H9 (cell line): ENCODE results near the gene AMDHD1. TPM values are rescaled to one million over a fixed set of nuclear protein-coding genes. Genes with fewer than 3 reads are reported as not detected.

Source experiments
- DNase-seq: peaks from one replicate; pipeline ENCODE4 v3.0.0-alpha.2; 2017
- H2AFZ ChIP-seq: one replicate; pipeline ENCODE4 v1.6.1; 2013; ENCODE audit warnings: mild to moderate bottlenecking, low read length, control low read depth, moderate library complexity
- H2AK5ac ChIP-seq: 2 replicates; pipeline ENCODE4 v1.6.1; 2013; ENCODE audit warnings: low read length, control low read depth, mixed read lengths; ENCODE audit not compliant: insufficient read length
- H2BK120ac ChIP-seq: one replicate; pipeline ENCODE4 v1.6.1; 2013; ENCODE audit warnings: low read depth, mild to moderate bottlenecking, low read length, control low read depth, inconsistent platforms; ENCODE audit not compliant: poor library complexity, severe bottlenecking
- H2BK12ac ChIP-seq: 2 replicates; pipeline ENCODE4 v1.6.1; 2013; ENCODE audit warnings: low read length, control low read depth, mixed read lengths, low read depth; ENCODE audit not compliant: insufficient read length
- H2BK15ac ChIP-seq: 2 replicates; pipeline ENCODE4 v1.6.1; 2013; ENCODE audit warnings: low read depth, low read length, control low read depth
- H2BK20ac ChIP-seq: one replicate; pipeline ENCODE4 v1.6.1; 2013; ENCODE audit warnings: low read depth, mild to moderate bottlenecking, low read length, control low read depth, inconsistent platforms; ENCODE audit not compliant: poor library complexity, severe bottlenecking
- H2BK5ac ChIP-seq: 2 replicates; pipeline ENCODE4 v1.6.1; 2013; ENCODE audit warnings: low read length, control low read depth, mixed read lengths; ENCODE audit not compliant: insufficient read length
- H3K14ac ChIP-seq: 2 replicates; pipeline ENCODE4 v1.6.1; 2013; ENCODE audit warnings: low read length, control low read depth; ENCODE audit not compliant: insufficient read depth
- H3K18ac ChIP-seq: 2 replicates; pipeline ENCODE4 v1.6.1; 2013; ENCODE audit warnings: low read depth, mild to moderate bottlenecking, mixed read lengths, low read length, control low read depth; ENCODE audit not compliant: insufficient read length
- H3K23ac ChIP-seq: 2 replicates; pipeline ENCODE4 v1.6.1; 2013; ENCODE audit warnings: low read length, control low read depth, mixed read lengths, low read depth; ENCODE audit not compliant: insufficient read length
- H3K23me2 ChIP-seq: 2 replicates; pipeline ENCODE4 v1.6.1; 2013; ENCODE audit warnings: low read depth, mild to moderate bottlenecking, mixed read lengths, low read length, control low read depth; ENCODE audit not compliant: insufficient read length, poor library complexity, severe bottlenecking
- H3K27ac ChIP-seq: 2 replicates; pipeline ENCODE4 v1.5.1; 2013; ENCODE audit warnings: low read length, control low read depth, mixed read lengths, low read depth; ENCODE audit not compliant: insufficient read length
- H3K27me3 ChIP-seq: 2 replicates; pipeline ENCODE4 v1.6.1; 2013; ENCODE audit warnings: low read length, control low read depth, inconsistent platforms; ENCODE audit not compliant: insufficient read depth
- H3K4ac ChIP-seq: 2 replicates; pipeline ENCODE4 v1.6.1; 2013; ENCODE audit warnings: low read depth, mild to moderate bottlenecking, control low read depth, inconsistent platforms, low read length, moderate library complexity
- H3K4me1 ChIP-seq: 2 replicates; pipeline ENCODE4 v1.6.1; 2013; ENCODE audit warnings: low read length, control low read depth, inconsistent platforms; ENCODE audit not compliant: insufficient read depth
- H3K4me2 ChIP-seq: 2 replicates; pipeline ENCODE4 v1.6.1; 2013; ENCODE audit warnings: low read length, control low read depth, mixed read lengths; ENCODE audit not compliant: insufficient read length, insufficient read depth
- H3K56ac ChIP-seq: 2 replicates; pipeline ENCODE4 v1.6.1; 2013; ENCODE audit warnings: low read depth, mild to moderate bottlenecking, mixed read lengths, low read length, control low read depth; ENCODE audit not compliant: insufficient read length
- H3K79me1 ChIP-seq: 2 replicates; pipeline ENCODE4 v1.6.1; 2013; ENCODE audit warnings: low read depth, mild to moderate bottlenecking, moderate library complexity, low read length, control low read depth, inconsistent platforms; ENCODE audit not compliant: insufficient read depth, poor library complexity, severe bottlenecking
- H3K79me2 ChIP-seq: 2 replicates; pipeline ENCODE4 v1.6.1; 2013; ENCODE audit warnings: low read length, control low read depth, inconsistent platforms; ENCODE audit not compliant: insufficient read depth
- H3K9ac ChIP-seq: 2 replicates; pipeline ENCODE4 v1.6.1; 2013; ENCODE audit warnings: low read length, control low read depth, mixed read lengths; ENCODE audit not compliant: insufficient read length; ENCODE audit errors: extremely low read depth
- H3K9me3 ChIP-seq: one replicate; pipeline ENCODE4 v1.6.1; 2013; ENCODE audit warnings: low read depth, low read length, inconsistent platforms; ENCODE audit not compliant: control insufficient read depth
- H3T11ph ChIP-seq: one replicate; pipeline ENCODE4 v1.6.1; 2013; ENCODE audit warnings: mild to moderate bottlenecking, low read length, control low read depth, inconsistent platforms
- H4K20me1 ChIP-seq: one replicate; pipeline ENCODE4 v1.6.1; 2013; ENCODE audit not compliant: control insufficient read depth, insufficient read length, insufficient read depth
- H4K5ac ChIP-seq: 2 replicates; pipeline ENCODE4 v1.6.1; 2013; ENCODE audit warnings: low read depth, mild to moderate bottlenecking, mixed read lengths, low read length, control low read depth; ENCODE audit not compliant: insufficient read length
- H4K8ac ChIP-seq: replicated peaks from 2 replicates; pipeline ENCODE4 v1.6.1; 2013; ENCODE audit warnings: low read length, control low read depth, mixed read lengths, low read depth; ENCODE audit not compliant: insufficient read length
- H4K91ac ChIP-seq: 2 replicates; pipeline ENCODE4 v1.6.1; 2013; ENCODE audit warnings: low read depth, mild to moderate bottlenecking, moderate library complexity, mixed read lengths, low read length, control low read depth; ENCODE audit not compliant: insufficient read length
- H3K27ac Mint-ChIP-seq, 3 experiments: 2 replicates in 2 of 3; 3 replicates in 1 of 3; pipeline ENCODE4 v1.8.0; 2020 to 2021; ENCODE audit warnings: mixed read lengths in 3 of 3, mild to moderate bottlenecking in 1 of 3, moderate library complexity in 1 of 3
- H3K27me3 Mint-ChIP-seq: 2 replicates; pipeline ENCODE4 v1.8.0; 2021; ENCODE audit warnings: low read depth, mild to moderate bottlenecking, moderate library complexity, mixed read lengths
- H3K36me3 Mint-ChIP-seq, 3 experiments: 2 replicates in 2 of 3; 3 replicates in 1 of 3; pipeline ENCODE4 v1.8.0; 2020 to 2021; ENCODE audit warnings: low read depth in 3 of 3, mixed read lengths in 3 of 3; ENCODE audit not compliant: insufficient read depth in 1 of 3
- H3K4me1 Mint-ChIP-seq, 2 experiments: 2 replicates each; pipeline ENCODE4 v1.8.0; 2020; ENCODE audit warnings: mixed read lengths in 2 of 2
- H3K4me3 Mint-ChIP-seq, 2 experiments: 2 replicates in 1 of 2; 3 replicates in 1 of 2; pipeline ENCODE4 v1.8.0; 2020 to 2021; ENCODE audit warnings: mild to moderate bottlenecking in 2 of 2, mixed read lengths in 2 of 2, moderate library complexity in 1 of 2
- H3K9me3 Mint-ChIP-seq, 2 experiments: 2 replicates in 1 of 2; 3 replicates in 1 of 2; pipeline ENCODE4 v1.8.0; 2020; ENCODE audit warnings: mild to moderate bottlenecking in 2 of 2, mixed read lengths in 2 of 2, moderate library complexity in 1 of 2
- WGBS: extraction: QIAGEN DNeasy Blood & Tissue Kit; methylation state at CpG from one replicate; pipeline ENCODE4 v1.1.7; 2013; ENCODE audit warnings: missing lambda C conversion rate, low lambda C conversion rate, mixed read lengths; ENCODE audit not compliant: insufficient read length; ENCODE audit errors: extremely low coverage; 5-methylcytosine and 5-hydroxymethylcytosine counted together
- total RNA-seq: library from RNA; stranded (reverse); gene quantifications from 2 replicates; pipeline ENCODE4 v1.2.1, GENCODE V29; 2021
- TF ChIP-seq, protein P1 (sequence below): fragments of 200-600 bp; sonication (generic); conservative IDR thresholded peaks from 3 replicates; pipeline ENCODE4 v1.8.0; 2021; ENCODE audit warnings: antibody characterized with exemption, mild to moderate bottlenecking

AMDHD1 gene
- total RNA-seq, 1 experiment from 2014 or later: 0.42 TPM

DNA sequence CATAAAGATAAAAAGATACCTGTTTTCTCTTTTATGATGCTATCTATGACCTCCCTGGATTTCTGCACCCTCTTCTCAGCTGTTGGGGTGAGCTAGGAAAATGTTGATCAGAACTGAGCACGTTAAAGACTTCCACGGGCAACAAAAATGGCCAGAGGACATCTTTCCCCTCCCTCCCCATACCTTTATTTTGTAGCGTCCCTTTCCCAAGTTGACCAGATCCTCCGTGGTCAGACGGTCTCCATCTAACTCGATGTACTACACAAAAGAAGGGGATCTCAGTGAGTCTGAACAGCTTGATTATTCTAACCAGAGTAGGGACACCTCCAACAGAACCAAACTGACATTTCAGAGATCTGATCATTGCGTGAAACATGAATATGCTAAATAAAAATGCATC is 50.8 kb downstream of the AMDHD1 start:
- H3K4me1 ChIP-seq: peaks cover 4% of the 10 kb centered on the region; the same call in 1 of the 2 replicates
- Mint-ChIP-seq H3K4me3 (no peak overlapping the region), H3K36me3 (no peaks in the 10 kb centered on the region), H3K4me1 (peaks cover 21 to 22% of the 10 kb centered on the region in 2 experiments), H3K9me3 (no peaks in the 10 kb centered on the region), H3K27me3 (peaks cover under 1% of the 10 kb centered on the region), H3K27ac (no peak overlapping the region)
- TF ChIP-seq, protein P1, sequence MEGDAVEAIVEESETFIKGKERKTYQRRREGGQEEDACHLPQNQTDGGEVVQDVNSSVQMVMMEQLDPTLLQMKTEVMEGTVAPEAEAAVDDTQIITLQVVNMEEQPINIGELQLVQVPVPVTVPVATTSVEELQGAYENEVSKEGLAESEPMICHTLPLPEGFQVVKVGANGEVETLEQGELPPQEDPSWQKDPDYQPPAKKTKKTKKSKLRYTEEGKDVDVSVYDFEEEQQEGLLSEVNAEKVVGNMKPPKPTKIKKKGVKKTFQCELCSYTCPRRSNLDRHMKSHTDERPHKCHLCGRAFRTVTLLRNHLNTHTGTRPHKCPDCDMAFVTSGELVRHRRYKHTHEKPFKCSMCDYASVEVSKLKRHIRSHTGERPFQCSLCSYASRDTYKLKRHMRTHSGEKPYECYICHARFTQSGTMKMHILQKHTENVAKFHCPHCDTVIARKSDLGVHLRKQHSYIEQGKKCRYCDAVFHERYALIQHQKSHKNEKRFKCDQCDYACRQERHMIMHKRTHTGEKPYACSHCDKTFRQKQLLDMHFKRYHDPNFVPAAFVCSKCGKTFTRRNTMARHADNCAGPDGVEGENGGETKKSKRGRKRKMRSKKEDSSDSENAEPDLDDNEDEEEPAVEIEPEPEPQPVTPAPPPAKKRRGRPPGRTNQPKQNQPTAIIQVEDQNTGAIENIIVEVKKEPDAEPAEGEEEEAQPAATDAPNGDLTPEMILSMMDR: no peak
- no peak overlapping the region for H3K23ac ChIP-seq
- H4K8ac ChIP-seq: no peak overlapping the region
- H4K5ac ChIP-seq: no peak overlapping the region
- H3K9me3 ChIP-seq: no peaks in the 10 kb centered on the region
- no peak overlapping the region for H2AFZ ChIP-seq
- H3K56ac ChIP-seq: no peak overlapping the region
- H3K23me2 ChIP-seq: no peaks in the 10 kb centered on the region
- H2BK15ac ChIP-seq: no peak overlapping the region
- H2BK120ac ChIP-seq: no peak overlapping the region
- no peak overlapping the region for H2BK12ac ChIP-seq
- no peak overlapping the region for H3K14ac ChIP-seq
- no peak overlapping the region for H3K27ac ChIP-seq
- no peak overlapping the region for H2BK5ac ChIP-seq
- no peaks in the 10 kb centered on the region for H3K79me1 ChIP-seq
- DNase-seq: no peak
- H3K4ac ChIP-seq: no peak overlapping the region
- H2BK20ac ChIP-seq: no peak overlapping the region
- H4K91ac ChIP-seq: no peak overlapping the region
- H3T11ph ChIP-seq: no peak overlapping the region
- no peak overlapping the region for H3K9ac ChIP-seq
- H3K79me2 ChIP-seq: no peaks in the 10 kb centered on the region
- H3K4me2 ChIP-seq: no peak overlapping the region
- no peak overlapping the region for H3K18ac ChIP-seq
- WGBS: no CpG with 5 or more reads among the region's 7 CpGs
- H3K27me3 ChIP-seq: no peaks in the 10 kb centered on the region
- no peaks in the 10 kb centered on the region for H4K20me1 ChIP-seq
- H2AK5ac ChIP-seq: no peak overlapping the region
